HCT116 (cell line): ENCODE results near the gene PEX11A. TPM values are rescaled to one million over a fixed set of nuclear protein-coding genes. Genes with fewer than 3 reads are reported as not detected.

Source experiments
- ATAC-seq: fragments of 200-7000 bp; cut with Tn5 transposase; 2 replicates; pipeline ENCODE4 v1.9.1; 2020; ENCODE audit warnings: mild to moderate bottlenecking, moderate library complexity
- BruUV-seq: library from RNA; stranded (reverse); fragments of 400-500 nt; replicated peaks from 2 replicates; lab custom pipeline; 2021; lab: Mats Ljungman, UMichigan
- CTCF ChIA-PET: fragments of 300-600 bp; sonication (Branson Sonifier 250); formaldehyde crosslinking; loops from one replicate; lab custom pipeline; 2021; ENCODE audit warnings: antibody characterized with exemption; lab: Charles Lee
- POLR2A ChIA-PET: fragments of 300-600, 350-600 bp; sonication (Branson Sonifier 250); formaldehyde crosslinking; loops from one replicate; lab custom pipeline; 2021; ENCODE audit warnings: antibody characterized with exemption; lab: Charles Lee
- RAD21 ChIA-PET, 2 experiments: fragments of 300-600 bp; sonication (Branson Sonifier 250); formaldehyde crosslinking; loops; one replicate each; lab custom pipeline; 2023; ENCODE audit warnings: low total read pairs in 2 of 2; ENCODE audit not compliant: uncharacterized antibody in 2 of 2, unreplicated experiment in 2 of 2, low non-redundant PET in 1 of 2; lab: Charles Lee
- DNase-seq: peaks from one replicate; pipeline ENCODE4 v3.0.0-alpha.2; 2010; ENCODE audit warnings: low read depth, low spot score
- H2AFZ ChIP-seq: fragments of 200-600 bp; shearing (Covaris generic), sonication (generic); 2 replicates; pipeline ENCODE4 v1.6.1; 2017; ENCODE audit warnings: low read depth, mixed run types, mixed read lengths, antibody characterized with exemption, low read length; ENCODE audit not compliant: poor library complexity, severe bottlenecking
- H3K27ac ChIP-seq: 2 replicates; pipeline ENCODE4 v1.5.1; 2012; ENCODE audit warnings: low read depth, low read length
- H3K27me3 ChIP-seq: fragments of 200-600 bp; sonication (generic); 2 replicates; pipeline ENCODE4 v1.6.1; 2016; ENCODE audit warnings: mixed run types, low read length, mixed read lengths; ENCODE audit not compliant: insufficient read depth
- H3K36me3 ChIP-seq, 2 experiments: fragments of 200-500 bp in 1 of 2; fragments of 200-600 bp in 1 of 2; sonication (Bioruptor generic) in 1 of 2; sonication (generic) in 1 of 2; 2 replicates each; pipeline versions ENCODE4 v1.5.1 to v1.6.1; 2014 to 2016; ENCODE audit warnings: low read length in 2 of 2, inconsistent platforms in 1 of 2, mixed read lengths in 1 of 2, mixed run types in 1 of 2; ENCODE audit not compliant: insufficient read depth in 2 of 2, control insufficient read depth in 1 of 2
- H3K4me1 ChIP-seq, 2 experiments: fragments of 200-600 bp in 1 of 2; sonication (generic) in 1 of 2; 2 replicates each; pipeline versions ENCODE4 v1.5.1 to v1.6.1; 2012 to 2017; ENCODE audit warnings: low read length in 2 of 2, inconsistent platforms in 1 of 2, mild to moderate bottlenecking in 1 of 2, mixed read lengths in 1 of 2, mixed run types in 1 of 2, moderate library complexity in 1 of 2; ENCODE audit not compliant: insufficient read depth in 2 of 2, control insufficient read depth in 1 of 2
- H3K4me2 ChIP-seq: fragments of 200-600 bp; sonication (generic); 2 replicates; pipeline ENCODE4 v1.6.1; 2017; ENCODE audit warnings: mixed run types, low read length, mixed read lengths
- H3K4me3 ChIP-seq, 2 experiments: fragments of 200-600 bp in 1 of 2; sonication (generic) in 1 of 2; replicated peaks in 1 of 2; 2 replicates each; pipeline ENCODE4 v1.5.1; 2011 to 2016; ENCODE audit warnings: low read length in 2 of 2, control low read depth in 1 of 2, low read depth in 1 of 2, mild to moderate bottlenecking in 1 of 2, mixed read lengths in 1 of 2, mixed run types in 1 of 2
- H3K79me2 ChIP-seq: fragments of 200-600 bp; sonication (generic); 2 replicates; pipeline ENCODE4 v1.6.1; 2017; ENCODE audit warnings: mild to moderate bottlenecking, mixed run types, low read length, moderate library complexity, mixed read lengths; ENCODE audit not compliant: insufficient read depth
- H3K9ac ChIP-seq: fragments of 200-600 bp; sonication (generic); 2 replicates; pipeline ENCODE4 v1.6.1; 2016; ENCODE audit warnings: low read length, mixed read lengths
- H3K9me2 ChIP-seq: fragments of 200-600 bp; sonication (generic), shearing (Covaris generic); 2 replicates; pipeline ENCODE4 v1.6.1; 2017; ENCODE audit warnings: mixed run types, mild to moderate bottlenecking, moderate library complexity; ENCODE audit not compliant: insufficient read depth
- H3K9me3 ChIP-seq, 2 experiments: fragments of 200-500 bp in 1 of 2; fragments of 200-600 bp in 1 of 2; sonication (Bioruptor generic) in 1 of 2; sonication (generic) in 1 of 2; 2 replicates each; pipeline ENCODE4 v1.6.1; 2014 to 2017; ENCODE audit warnings: low read length in 2 of 2, mixed read lengths in 2 of 2, inconsistent platforms in 1 of 2, low read depth in 1 of 2, mild to moderate bottlenecking in 1 of 2, mixed run types in 1 of 2, moderate library complexity in 1 of 2; ENCODE audit not compliant: control insufficient read depth in 1 of 2, insufficient read depth in 1 of 2
- H4K20me1 ChIP-seq: fragments of 200-600 bp; sonication (generic), shearing (Covaris generic); 2 replicates; pipeline ENCODE4 v1.6.1; 2017; ENCODE audit warnings: mixed run types, mild to moderate bottlenecking, moderate library complexity; ENCODE audit not compliant: insufficient read depth
- CBX3 ChIP-seq: IDR thresholded peaks from 2 replicates; pipeline ENCODE4 v1.6.1; 2012; ENCODE audit warnings: low read depth
- CEBPB ChIP-seq: IDR thresholded peaks from 2 replicates; pipeline ENCODE4 v1.6.1; 2012; ENCODE audit warnings: low read depth
- ELF1 ChIP-seq: IDR thresholded peaks from 2 replicates; pipeline ENCODE4 v1.6.1; 2012; ENCODE audit warnings: low read depth, borderline replicate concordance
- EZH2phosphoT487 ChIP-seq: fragments of 200-600 bp; IDR thresholded peaks from 2 replicates; pipeline ENCODE4 v1.6.1; 2018; ENCODE audit warnings: antibody characterized with exemption, borderline replicate concordance
- FOSL1 ChIP-seq: IDR thresholded peaks from 2 replicates; pipeline ENCODE4 v1.6.1; 2012; ENCODE audit warnings: low read depth
- RAD21 ChIP-seq: IDR thresholded peaks from 2 replicates; pipeline ENCODE4 v1.6.1; 2012; ENCODE audit warnings: low read depth, mild to moderate bottlenecking
- REST ChIP-seq: IDR thresholded peaks from 2 replicates; pipeline ENCODE4 v1.6.1; 2012; ENCODE audit warnings: low read depth
- TCF7L2 ChIP-seq: IDR thresholded peaks from 2 replicates; pipeline ENCODE4 v1.7.0; 2011; ENCODE audit warnings: borderline replicate concordance, inconsistent platforms; ENCODE audit not compliant: insufficient read depth, insufficient read length; ENCODE audit errors: extremely low read depth
- ZBTB33 ChIP-seq: IDR thresholded peaks from 2 replicates; pipeline ENCODE4 v1.6.1; 2011; ENCODE audit warnings: mild to moderate bottlenecking, low read length, moderate library complexity; ENCODE audit not compliant: insufficient replicate concordance; ENCODE audit errors: extremely low read depth
- ZNF274 ChIP-seq: fragments of 200-500 bp; sonication (Bioruptor generic); IDR thresholded peaks from 2 replicates; pipeline ENCODE4 v1.6.1; 2014; ENCODE audit warnings: mild to moderate bottlenecking, low read depth, low read length, inconsistent platforms
- intact Hi-C: fragments of 100-400 bp; cut with micrococcal nuclease; formaldehyde crosslinking; loops from 2 replicates; pipeline ENCODE4 v1.10.0; 2022
- total RNA-seq: library from RNA; stranded (reverse); gene quantifications from one replicate; pipeline ENCODE4 v1.2.1, GENCODE V29; 2021; ENCODE audit not compliant: unreplicated experiment

Gene PEX11A
- total RNA-seq, 1 experiment from 2014 or later = 7.1 TPM

DNA sequence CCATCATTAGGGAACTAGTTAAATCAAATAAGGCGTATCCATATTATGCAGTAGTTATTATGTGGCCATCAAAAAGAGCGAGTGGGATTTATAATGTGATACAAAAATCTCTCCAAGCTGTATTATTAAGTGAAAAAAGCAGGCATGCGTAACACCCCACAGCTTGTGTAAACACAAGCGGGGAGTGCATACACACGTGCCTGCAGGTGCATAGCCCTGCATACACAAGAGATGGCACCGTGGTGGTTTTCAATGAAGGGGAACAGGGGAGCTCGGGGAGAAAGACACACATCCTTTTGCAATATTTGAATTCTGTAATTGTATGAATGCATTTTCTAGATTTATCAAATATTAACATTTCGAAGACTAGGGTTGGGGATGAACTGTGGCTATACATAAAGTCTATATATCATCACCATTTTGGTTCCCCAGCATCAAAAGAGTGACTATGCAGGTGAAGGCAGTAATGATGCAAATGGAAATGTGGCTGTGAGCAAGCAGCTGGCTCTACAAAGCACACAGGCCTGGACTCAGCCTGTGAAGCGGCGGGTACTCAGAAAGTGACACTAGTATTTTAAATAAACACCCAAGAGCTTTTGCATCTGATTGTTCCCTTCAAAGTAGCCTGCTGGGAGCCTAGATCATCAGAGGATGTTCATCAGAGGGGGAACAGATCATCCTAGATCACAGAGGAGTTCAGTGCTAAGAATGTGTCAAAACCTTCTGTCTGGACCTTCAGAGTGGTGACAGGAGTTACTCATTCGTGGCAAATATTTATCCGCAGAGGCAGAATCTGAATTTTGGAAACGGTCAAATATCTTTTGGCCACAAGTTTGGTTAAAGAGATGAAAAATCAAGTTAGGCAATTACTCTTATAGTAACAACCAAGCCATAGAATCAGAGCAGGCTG is 25.9 kb downstream of the PEX11A start:
- H3K79me2 ChIP-seq = no peaks in the 10 kb centered on the region
- peaks cover 0 to 5% of the 10 kb centered on the region in 2 experiments; a peak in 1 of 4 replicates for H3K4me1 ChIP-seq
- no peak overlapping the region for H3K4me3 ChIP-seq
- H3K9me2 ChIP-seq = no peaks in the 10 kb centered on the region
- H2AFZ ChIP-seq = no peak overlapping the region
- ChIA-PET CTCF (interaction anchor here (3.4 kb wide), 1 partner anchor 9 kb away, joined by 14 read pairs; no protein-coding TSS in a partner anchor), POLR2A (no interaction called here), RAD21 (no interaction called here)
- H3K27ac ChIP-seq = no peak overlapping the region
- H3K9me3 ChIP-seq = no peaks in the 10 kb centered on the region
- H3K4me2 ChIP-seq = no peak overlapping the region
- intact Hi-C loops = no loop called here
- H3K36me3 ChIP-seq = no peaks in the 10 kb centered on the region
- DNase-seq (no peak), ATAC-seq (no peak)
- H3K27me3 ChIP-seq = no peaks in the 10 kb centered on the region
- BruUV-seq = no TSS peak
- H4K20me1 ChIP-seq = no peaks in the 10 kb centered on the region
- H3K9ac ChIP-seq = no peak overlapping the region
- TF ChIP-seq RAD21 (no peak), ELF1 (no peak), CEBPB (no peak)

- RAD21 ChIA-PET = no interaction called here
- Histone ChIP-seq H3K27me3 (no peaks in the 10 kb centered on the region), H4K20me1 (no peaks in the 10 kb centered on the region), H3K4me1 (peaks cover 0 to 5% of the 10 kb centered on the region in 2 experiments; a peak in 1 of 4 replicates), H3K9me3 (no peaks in the 10 kb centered on the region), H3K9me2 (no peaks in the 10 kb centered on the region), H3K4me3 (no peak overlapping the region), H3K4me2 (no peak overlapping the region), H2AFZ (no peak overlapping the region), H3K27ac (no peak overlapping the region), H3K79me2 (no peaks in the 10 kb centered on the region), H3K36me3 (no peaks in the 10 kb centered on the region), H3K9ac (no peak overlapping the region)
- no TSS peak for BruUV-seq
- POLR2A ChIA-PET = no interaction called here
- intact Hi-C loops = no loop called here
- ATAC-seq (0 out of 2 replicates have a peak, but pooled peaks have one; percentile 29), DNase-seq (no peak)
- CTCF ChIA-PET = interaction anchor here (0.6 to 3.4 kb wide), 2 partner anchors 10 to 17 kb away, joined by 3 to 14 read pairs; no protein-coding TSS in a partner anchor
- TF ChIP-seq REST = no peak
- TF ChIP-seq ELF1 = no peak
- TF ChIP-seq TCF7L2 = no peak
- TF ChIP-seq ZBTB33 = no peak
- TF ChIP-seq CBX3 = no peak
- no peak for TF ChIP-seq FOSL1
- TF ChIP-seq EZH2phosphoT487 = no peak
- no peak for TF ChIP-seq ZNF274
These were observed 27.5 kb downstream of the PEX11A start for GRCh38 chr15:89662893-89663626.
